ENCODE measurements around the gene HRH3. TPM values are rescaled to one million over a fixed set of nuclear protein-coding genes. Genes with fewer than 3 reads are reported as not detected.

The HRH3 gene
- total RNA-seq, 6 donors from 2014 or later = not detected

DNA sequence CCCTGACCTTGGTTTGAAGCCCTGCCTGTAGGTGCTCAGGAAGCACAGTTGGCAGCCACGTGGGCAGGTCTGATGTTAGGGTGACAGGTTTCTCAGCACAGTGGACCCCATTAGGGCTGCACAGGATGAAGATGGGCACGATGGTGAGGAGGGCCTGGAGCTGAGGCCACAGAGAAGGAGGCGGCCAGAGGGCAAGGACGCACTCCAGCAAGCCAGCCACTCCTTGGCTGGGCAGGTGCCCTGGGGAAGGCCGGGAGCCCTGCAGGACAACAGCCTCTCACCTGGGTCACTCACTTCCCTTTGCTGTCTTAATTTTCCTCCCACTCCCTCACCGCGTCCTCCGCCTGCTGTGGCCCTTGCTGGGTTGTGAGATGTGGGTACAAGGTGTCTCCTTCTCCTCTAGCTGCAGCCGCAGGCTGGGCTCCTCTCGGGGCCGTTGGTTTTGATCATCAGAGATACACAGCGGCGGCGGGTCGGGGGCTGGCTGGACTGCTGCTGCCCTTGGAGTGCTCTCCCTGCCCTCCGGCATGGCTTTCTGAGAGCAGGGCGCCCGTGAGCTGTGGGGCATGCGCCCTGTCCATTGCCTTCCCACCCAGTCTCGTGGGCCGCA, 23.9 kb upstream of the HRH3 start:
- Histone ChIP-seq H3K27ac (no peak overlapping the region), H3K4me1 (peaks cover 10 to 40% (median 20%) of the 10 kb centered on the region in 4 donors), H3K36me3 (peaks cover 0 to 19% (median 0%) of the 10 kb centered on the region in 4 donors), H3K4me3 (no peak overlapping the region), H3K27me3 (no peaks in the 10 kb centered on the region), H3K9me3 (no peaks in the 10 kb centered on the region)
- ATAC-seq (ENCODE audit: low FRiP score in 2 of 2) (no peak), DNase-seq (peak in 1 of 2 donors; percentile 83)
- no peak for TF ChIP-seq POLR2A (IDR thresholded peaks at IDR 0.05)
- no peak for TF ChIP-seq POLR2AphosphoS5 (IDR thresholded peaks at IDR 0.05)
- TF ChIP-seq EP300 (IDR thresholded peaks at IDR 0.05) = no peak
- 84 to 85% methylated on average over 17 to 21 of the region's 21 CpGs for WGBS, 2 donors

DNA sequence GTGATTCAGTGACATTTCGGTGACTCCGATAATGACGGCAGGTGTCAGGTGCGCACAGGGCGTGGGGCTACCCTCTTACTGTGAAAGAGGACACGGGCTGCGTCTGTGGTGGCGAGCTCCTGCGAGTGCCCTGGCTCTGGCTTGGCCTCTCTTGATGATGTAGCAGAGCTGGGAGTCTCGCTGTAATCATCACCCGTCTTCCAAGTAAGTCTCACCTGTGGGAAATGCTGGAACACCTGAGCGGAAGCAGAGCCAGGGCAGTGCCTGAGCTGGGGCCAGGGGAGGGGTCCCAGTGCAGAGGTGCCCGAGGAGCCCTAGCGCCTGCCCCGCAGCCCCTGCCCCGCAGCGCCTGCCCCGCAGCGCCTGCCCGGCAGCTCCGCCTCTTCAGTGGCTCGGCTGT, 23.0 kb upstream of the HRH3 start:
- Histone ChIP-seq H3K27me3 (no peaks in the 10 kb centered on the region), H3K4me3 (no peak overlapping the region), H3K27ac (no peak overlapping the region), H3K9me3 (no peaks in the 10 kb centered on the region), H3K36me3 (peaks cover 0 to 19% (median 0%) of the 10 kb centered on the region in 4 donors), H3K4me1 (peaks cover 10 to 40% (median 20%) of the 10 kb centered on the region in 4 donors)
- TF ChIP-seq POLR2AphosphoS5 (IDR thresholded peaks at IDR 0.05) (no peak), EP300 (IDR thresholded peaks at IDR 0.05) (no peak)
- DNase-seq (no peak), ATAC-seq (ENCODE audit: low FRiP score in 2 of 2) (no peak)
- WGBS, 2 donors = 86 to 97% methylated on average over 14 to 22 of the region's 22 CpGs

DNA sequence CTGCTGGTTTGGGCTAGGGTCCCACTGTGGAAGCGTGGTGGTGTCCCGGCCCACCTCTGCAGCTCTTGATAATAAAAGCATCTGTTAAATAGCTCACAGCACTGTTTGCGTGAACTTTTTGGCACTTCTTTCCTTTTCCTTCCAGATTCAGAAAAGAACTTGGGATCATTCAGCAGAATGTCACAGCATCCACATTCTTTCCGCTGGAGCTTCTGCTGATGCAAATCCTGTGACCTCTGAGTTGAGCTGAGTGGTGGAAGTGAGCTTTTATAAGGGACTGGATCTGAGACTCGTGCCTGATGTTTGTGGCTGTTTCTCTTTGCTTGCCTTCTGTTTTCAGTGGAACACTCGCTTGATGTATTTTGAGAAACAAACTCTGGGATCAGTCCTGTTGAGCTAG, 22.1 kb upstream of the HRH3 start:
- 89% methylated on average over 6 of the region's 6 CpGs for WGBS, 2 donors

DNA sequence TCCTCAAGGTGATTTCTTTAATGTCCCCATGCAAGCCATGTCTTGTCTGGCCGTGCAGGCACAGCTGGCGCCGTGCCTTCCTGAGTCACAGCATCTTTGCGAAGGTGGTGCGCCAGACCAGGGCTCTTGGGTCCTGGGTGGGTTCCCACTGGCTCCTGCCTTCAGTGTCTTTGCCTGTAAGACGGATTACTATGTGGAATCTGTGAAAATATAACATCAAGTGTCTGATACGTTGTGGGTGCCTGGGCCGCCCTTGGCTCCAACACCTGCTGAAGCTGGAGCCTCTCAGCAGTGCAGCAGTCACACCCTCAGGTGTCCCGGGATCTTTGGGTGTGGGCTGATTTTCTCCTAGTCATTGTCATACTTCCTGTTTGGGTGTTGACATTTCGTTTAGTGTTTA, 21.4 kb upstream of the HRH3 start:
- DNase-seq (peak in 1 of 2 donors; percentile 72), ATAC-seq (ENCODE audit: low FRiP score in 2 of 2) (no peak)
- 76 to 80% methylated on average over 7 to 10 of the region's 10 CpGs for WGBS, 2 donors
- peak overlapping the region in 1 of 4 donors; percentile 93 for H3K27ac ChIP-seq
- peaks cover 0 to 19% (median 0%) of the 10 kb centered on the region in 4 donors for H3K36me3 ChIP-seq
- H3K9me3 ChIP-seq = no peaks in the 10 kb centered on the region
- TF ChIP-seq, protein P1, sequence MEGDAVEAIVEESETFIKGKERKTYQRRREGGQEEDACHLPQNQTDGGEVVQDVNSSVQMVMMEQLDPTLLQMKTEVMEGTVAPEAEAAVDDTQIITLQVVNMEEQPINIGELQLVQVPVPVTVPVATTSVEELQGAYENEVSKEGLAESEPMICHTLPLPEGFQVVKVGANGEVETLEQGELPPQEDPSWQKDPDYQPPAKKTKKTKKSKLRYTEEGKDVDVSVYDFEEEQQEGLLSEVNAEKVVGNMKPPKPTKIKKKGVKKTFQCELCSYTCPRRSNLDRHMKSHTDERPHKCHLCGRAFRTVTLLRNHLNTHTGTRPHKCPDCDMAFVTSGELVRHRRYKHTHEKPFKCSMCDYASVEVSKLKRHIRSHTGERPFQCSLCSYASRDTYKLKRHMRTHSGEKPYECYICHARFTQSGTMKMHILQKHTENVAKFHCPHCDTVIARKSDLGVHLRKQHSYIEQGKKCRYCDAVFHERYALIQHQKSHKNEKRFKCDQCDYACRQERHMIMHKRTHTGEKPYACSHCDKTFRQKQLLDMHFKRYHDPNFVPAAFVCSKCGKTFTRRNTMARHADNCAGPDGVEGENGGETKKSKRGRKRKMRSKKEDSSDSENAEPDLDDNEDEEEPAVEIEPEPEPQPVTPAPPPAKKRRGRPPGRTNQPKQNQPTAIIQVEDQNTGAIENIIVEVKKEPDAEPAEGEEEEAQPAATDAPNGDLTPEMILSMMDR (IDR thresholded peaks at IDR 0.05) = no peak
- TF ChIP-seq POLR2A (IDR thresholded peaks at IDR 0.05) (no peak), POLR2AphosphoS5 (IDR thresholded peaks at IDR 0.05) (no peak), EP300 (IDR thresholded peaks at IDR 0.05) (no peak)
- H3K4me1 ChIP-seq = peaks cover 12 to 36% (median 26%) of the 10 kb centered on the region in 4 donors
- H3K4me3 ChIP-seq = no peak overlapping the region
- no peaks in the 10 kb centered on the region for H3K27me3 ChIP-seq

More for the DNA sequence above, 22.1 kb upstream of the HRH3 start:
- Histone ChIP-seq H3K27ac (no peak overlapping the region), H3K4me1 (peaks cover 12 to 43% (median 26%) of the 10 kb centered on the region in 4 donors), H3K36me3 (peaks cover 0 to 19% (median 0%) of the 10 kb centered on the region in 4 donors), H3K9me3 (no peaks in the 10 kb centered on the region), H3K27me3 (no peaks in the 10 kb centered on the region), H3K4me3 (no peak overlapping the region)
- TF ChIP-seq EP300 (IDR thresholded peaks at IDR 0.05) (no peak), POLR2A (IDR thresholded peaks at IDR 0.05) (no peak)
- TF ChIP-seq, protein P1 (IDR thresholded peaks at IDR 0.05) = no peak
- DNase-seq = no peak
- ATAC-seq (ENCODE audit: low FRiP score in 2 of 2) = no peak

DNA sequence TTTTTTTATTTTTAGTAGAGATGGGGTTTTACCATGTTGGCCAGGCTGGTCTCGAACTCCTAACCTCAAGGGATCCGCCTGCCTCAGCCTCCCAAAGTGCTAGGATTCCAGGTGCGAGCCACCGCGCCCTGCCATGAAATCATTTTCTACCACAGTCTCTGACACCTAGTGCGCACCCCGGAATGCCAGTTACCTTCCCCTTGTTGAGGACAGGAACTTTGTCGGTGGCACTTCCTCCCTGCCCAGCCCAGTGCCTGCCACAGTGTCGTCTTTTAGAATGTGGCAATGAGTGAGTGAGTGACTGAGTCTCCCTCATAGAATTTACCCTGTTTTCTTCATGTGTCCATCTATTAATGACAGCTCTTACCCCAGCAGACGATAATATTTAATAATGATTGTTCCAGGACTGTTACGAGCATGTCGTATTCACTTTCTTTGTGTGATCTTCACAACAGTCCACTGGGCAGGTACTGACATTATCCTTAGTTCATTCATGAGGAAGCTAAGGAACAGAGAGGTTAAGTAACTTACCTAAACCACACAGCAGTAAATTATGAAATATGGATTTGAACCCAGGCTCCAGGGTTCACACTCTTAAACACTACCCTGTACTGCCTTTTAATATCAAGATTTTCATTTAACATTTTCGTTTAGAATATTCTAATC, 20.1 kb upstream of the HRH3 start:
- H3K4me3 ChIP-seq = peak overlapping the region in 2 of 4 donors; percentile 91 to 93
- ATAC-seq (ENCODE audit: low FRiP score in 2 of 2) (no peak), DNase-seq (peak in 1 of 2 donors; percentile 57)
- peaks cover 0 to 19% (median 0%) of the 10 kb centered on the region in 4 donors for H3K36me3 ChIP-seq
- TF ChIP-seq, protein P1 (IDR thresholded peaks at IDR 0.05) = no peak
- TF ChIP-seq EP300 (IDR thresholded peaks at IDR 0.05) = no peak
- no peaks in the 10 kb centered on the region for H3K27me3 ChIP-seq
- H3K27ac ChIP-seq = peak overlapping the region in 3 of 4 donors; percentile 90 to 93 (median 90)
- 77 to 88% methylated on average over 13 of the region's 13 CpGs for WGBS, 2 donors
- peaks cover 12 to 32% (median 26%) of the 10 kb centered on the region in 4 donors for H3K4me1 ChIP-seq
- H3K9me3 ChIP-seq = no peaks in the 10 kb centered on the region
